GM19452 (cell line): ENCODE results near the gene SCGB2B2.
"Not testable (repeated sequence)": the region's sequence is repeated elsewhere in the genome, so short reads cannot be mapped to it uniquely, and the experiment has no call there.

Experiments used
- ATAC-seq: cut with Tn5 transposase; IDR thresholded peaks from one replicate; pipeline ENCODE4 v1.9.1; 2021; ENCODE audit not compliant: unreplicated experiment

Gene SCGB2B2

DNA sequence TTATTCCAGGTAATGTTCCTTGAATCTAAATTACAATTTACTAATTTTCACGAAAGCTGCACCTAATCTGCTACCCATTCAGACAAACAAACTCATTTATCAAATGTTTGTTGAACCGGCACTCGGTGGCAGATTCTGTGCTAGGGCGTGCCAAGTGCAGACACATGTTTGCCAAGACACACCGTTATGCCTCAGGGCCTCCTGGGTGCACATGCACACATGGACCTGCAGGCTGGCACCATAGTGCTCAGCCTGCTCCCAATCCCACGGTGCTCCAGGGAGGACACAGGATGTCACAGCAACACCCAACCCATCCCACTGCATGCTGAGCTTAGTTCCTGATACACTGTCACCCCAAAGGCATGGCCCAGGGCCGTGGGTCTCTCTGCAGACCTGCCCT, 7.7 kb downstream of the SCGB2B2 start:
- no peak for ATAC-seq

DNA sequence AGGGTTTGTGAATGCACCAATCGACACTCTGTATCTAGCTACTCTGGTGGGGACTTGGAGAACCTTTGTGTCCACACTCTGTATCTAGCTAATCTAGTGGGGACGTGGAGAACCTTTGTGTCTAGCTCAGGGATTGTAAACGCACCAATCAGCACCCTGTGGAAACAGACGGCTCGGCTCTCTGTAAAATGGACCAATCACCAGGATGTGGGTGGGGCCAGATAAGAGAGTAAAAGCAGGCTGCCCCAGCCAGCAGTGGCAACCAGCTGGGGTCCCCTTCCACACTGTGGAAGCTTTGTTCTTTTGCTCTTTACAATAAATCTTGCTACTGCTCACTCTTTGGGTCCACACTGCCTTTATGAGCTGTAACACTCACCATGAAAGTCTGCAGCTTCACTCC, 8.3 kb downstream of the SCGB2B2 start:
- ATAC-seq = not testable (repeated sequence)

- not testable (repeated sequence) for ATAC-seq
Measured at GRCh38 chr19:34668077-34668689, 8.8 kb downstream of the SCGB2B2 start.

GRCh38 chr19:34667349-34668076, 9.4 kb downstream of the SCGB2B2 start:
- ATAC-seq = no peak

DNA sequence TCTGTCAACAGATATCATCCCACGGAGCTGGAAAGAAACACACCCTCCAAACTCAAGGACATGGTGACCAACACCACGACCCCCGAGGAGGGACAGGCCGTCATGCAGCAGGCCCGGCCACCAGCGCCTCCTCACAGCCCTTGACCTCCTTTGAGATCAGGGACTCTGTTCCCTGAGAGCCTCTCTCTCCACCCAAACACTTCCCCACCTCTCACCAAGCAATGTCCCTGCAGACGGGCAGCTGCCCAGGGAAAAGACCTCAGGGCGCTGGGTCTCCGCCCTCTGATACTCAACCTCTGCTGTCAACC, 10.0 kb downstream of the SCGB2B2 start:
- no peak for ATAC-seq

DNA sequence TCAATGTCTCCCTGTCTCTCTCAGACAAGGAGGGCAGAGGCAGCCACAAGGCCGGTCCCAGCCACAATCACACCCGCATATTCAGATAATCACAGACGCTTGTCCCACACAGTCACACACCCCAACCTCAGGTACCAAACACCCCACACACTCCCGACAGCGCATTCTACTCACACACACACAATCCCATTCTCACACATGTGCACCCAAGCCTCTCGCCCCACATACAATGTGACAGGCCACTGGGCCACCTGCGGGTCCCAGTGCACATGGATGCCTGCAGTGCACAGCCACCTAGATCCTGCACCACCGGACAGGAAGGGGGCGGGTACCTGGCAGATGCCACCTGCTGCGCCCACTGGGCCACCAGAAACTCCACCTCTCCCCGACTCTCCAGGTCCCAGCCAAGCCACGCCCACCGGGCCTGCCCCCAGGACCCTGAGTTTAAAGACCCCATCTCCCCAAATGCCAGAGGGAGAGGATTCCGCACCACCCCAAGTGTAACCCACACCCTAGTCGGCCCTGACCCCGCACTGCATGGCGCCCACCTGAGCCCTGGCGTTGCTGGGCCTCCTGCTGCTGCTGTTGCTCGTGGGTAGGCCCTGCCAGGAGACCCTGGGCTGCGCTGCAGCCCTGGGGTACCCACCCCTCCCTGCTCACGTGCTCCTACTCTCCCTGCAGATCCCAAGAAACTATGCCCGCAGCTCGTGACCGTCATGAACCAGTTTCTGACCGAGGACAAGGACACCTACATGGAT, 10.6 kb downstream of the SCGB2B2 start:
- ATAC-seq = no peak

DNA sequence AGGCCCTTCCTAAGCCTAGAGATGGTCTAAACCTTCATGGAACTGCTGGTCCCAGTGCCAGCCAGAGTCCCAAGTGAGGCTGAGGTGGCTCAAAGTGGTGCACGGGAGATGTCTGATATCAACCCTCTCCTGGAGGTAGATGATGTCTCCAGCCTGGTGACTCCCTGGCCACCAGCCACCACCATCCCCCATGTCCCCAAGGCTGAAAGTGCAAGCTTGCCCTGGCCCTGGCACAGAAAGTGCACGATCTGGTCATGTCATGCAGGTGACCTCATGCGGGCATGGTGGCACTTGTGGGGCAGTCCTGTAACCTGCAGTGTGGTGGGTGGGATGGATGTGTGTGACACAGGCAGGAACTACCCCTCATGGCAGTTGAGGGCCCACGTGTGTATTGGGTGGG, 11.7 kb downstream of the SCGB2B2 start:
- ATAC-seq = not testable (repeated sequence)

GRCh38 chr19:34664870-34665269, 12.1 kb downstream of the SCGB2B2 start:
- no peak for ATAC-seq

DNA sequence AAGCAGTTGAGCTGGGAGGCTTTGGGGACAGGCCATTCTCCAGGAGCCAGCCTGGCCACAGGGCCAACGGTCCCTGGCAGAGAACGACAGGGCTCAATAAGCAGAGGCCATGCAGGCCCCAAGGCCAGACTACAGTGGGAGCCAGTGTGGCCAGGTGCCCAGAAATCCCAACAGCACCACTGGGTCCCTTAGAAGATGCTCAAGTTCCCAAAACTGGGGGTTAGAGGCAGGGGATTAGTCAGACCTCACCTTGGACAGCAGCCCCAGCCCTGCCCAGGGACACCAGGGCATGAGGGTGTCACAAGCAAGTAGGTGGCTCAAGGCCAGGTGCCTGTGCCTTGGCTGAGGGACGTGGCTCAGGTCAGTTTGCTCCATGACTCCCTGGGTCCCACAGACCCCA, 12.8 kb downstream of the SCGB2B2 start:
- ATAC-seq = no peak

DNA sequence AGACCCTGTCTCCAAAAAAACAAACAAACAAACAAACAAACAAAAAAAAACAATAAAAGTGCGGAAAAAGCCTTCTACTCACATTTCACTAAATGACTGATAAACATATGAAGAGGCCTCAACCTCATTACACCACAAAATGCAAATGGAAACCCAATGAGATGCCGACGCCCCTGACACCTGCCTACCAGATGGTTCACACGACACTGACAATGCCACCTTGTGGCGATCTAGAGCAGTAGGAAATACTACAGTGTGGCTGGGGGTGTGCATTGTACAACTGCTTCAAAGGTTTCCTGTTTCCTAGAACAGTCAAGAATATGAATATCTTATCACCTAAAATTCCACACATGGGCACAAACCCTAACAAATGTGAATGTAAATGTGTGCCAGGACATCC, 14.0 kb downstream of the SCGB2B2 start:
- ATAC-seq = no peak

DNA sequence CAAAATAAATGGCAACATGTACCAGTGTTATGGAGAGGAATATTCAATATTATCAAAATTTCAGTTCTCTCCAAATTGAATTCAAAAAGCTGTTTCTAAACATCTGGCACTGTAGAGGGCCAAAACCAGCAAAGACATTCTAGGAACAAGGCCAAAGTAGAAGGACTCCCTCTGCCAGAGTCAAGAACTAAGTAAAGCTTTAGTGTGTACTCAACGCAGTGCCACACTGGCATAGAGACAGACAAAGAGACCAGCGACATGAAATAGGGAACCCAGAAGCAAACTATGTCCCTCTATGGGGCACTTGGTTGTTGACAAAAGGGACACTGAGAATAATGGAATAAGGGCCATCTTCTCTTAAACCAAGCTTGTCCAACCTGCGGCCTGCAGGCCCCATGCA, 15.6 kb downstream of the SCGB2B2 start:
- ATAC-seq = no peak

DNA sequence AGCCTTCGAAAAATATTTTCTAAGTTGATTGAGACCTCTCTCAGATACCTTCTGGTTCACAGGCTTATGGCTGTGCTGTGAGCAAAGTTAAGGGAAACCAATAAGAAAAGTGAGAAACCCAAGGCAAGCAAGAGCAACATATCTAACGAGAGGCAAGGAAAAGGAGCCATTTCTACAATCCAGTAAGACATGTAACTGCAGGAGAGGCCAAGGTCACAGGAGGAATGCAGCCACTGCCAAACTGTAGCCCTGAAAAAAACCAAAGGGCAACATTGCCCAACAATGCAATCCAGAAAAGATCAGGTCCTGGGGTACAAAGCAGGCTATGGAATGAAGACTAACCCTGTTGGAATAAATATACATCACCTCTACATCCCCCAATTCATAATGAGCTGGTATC, 21.3 kb downstream of the SCGB2B2 start:
- ATAC-seq = no peak

DNA sequence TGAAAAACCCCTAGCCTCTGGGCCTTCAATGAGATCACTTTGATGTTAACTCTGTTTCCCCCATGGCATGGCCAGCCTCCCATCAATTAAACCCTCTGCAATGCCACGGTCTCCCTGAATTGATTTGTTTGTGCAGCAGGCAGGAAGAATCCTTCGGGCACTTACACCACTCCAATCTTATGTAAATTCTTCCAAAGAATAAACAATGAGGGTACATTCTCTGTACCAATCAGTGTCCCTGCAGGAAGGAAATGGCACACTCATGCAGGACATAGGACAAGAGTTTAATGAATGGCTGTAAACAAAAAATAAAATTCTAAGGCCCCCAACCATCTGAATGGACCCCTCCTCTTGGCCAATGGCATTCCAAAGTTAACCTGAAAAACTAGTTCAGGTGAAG, 22.2 kb downstream of the SCGB2B2 start:
- ATAC-seq = no peak

- ATAC-seq = no peak
Measured at GRCh38 chr19:34651747-34652146, 25.2 kb downstream of the SCGB2B2 start.

- ATAC-seq = no peak
Measured at GRCh38 chr19:34649886-34650543, 26.9 kb downstream of the SCGB2B2 start.

DNA sequence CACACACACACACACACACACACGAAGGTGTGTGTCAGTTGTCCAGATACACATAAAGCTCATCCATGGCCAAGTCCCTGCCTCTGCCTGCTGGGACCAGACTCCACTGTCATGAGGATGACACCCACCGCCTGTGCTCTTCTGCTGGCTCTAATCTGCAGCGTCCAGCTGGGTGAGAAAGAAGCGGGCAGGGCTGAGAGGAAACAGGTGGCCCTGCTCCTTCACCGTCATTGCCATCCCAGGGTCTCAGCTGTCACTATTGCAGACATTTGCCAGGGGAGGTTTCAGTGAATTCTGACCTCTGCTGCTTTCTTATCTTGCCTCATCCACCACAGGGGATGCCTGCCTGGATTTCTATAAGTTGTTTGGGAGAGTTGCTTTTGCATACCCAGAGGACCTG, 31.4 kb downstream of the SCGB2B2 start:
- ATAC-seq = no peak

GRCh38 chr19:34644991-34645461, 31.9 kb downstream of the SCGB2B2 start:
- ATAC-seq = no peak

- ATAC-seq = no peak
Measured at GRCh38 chr19:34642241-34642640, 34.7 kb downstream of the SCGB2B2 start.

DNA sequence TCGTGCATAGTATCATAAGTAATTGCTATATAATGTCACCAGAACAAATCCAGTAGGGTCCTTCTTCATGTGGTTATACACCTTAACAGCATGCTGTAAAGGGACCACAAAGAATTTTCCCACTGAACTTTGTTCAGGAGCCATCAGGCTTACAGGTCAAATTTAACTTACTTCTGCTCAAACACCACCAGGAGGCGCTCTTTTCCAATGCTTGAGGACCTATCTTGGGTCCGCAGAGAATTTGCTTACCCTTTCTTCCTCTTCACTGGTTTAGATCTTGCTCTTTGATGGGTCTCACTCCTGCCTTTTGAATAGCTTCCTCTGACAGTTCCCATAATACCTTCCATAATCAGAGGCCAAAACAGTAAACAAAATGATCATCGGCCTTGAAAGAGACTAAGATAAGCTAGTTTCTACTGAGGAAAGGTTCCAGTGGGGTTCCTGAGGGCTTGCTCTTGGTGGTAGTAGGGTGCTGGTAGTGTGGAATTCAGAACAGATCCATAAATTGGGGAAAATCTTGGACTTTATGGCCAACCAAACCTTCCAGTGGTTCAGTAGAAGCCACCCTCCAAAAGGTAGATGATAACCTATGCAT, 37.4 kb downstream of the SCGB2B2 start:
- ATAC-seq = no peak

DNA sequence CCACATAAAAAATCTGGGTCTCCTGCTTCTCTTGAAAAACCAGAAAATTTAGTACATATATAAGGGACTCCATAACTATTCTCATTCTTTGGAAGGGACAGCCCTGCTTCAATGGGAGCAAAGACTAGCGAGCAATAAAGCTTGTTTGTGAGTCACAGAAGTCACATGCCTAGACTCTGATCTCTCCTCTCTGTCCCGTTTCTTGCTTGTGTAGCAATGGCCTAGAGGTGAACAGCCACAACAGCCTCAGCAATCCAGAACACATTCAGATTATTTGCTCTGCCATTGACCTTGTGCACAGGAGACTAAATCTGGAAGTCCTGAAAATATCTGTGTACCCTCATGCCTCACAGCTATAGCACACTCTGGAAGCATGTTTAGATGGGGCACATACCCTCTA, 43.2 kb downstream of the SCGB2B2 start:
- no peak for ATAC-seq
